Measurements from ENCODE around the gene OLFML3. TPM values are rescaled to one million over a fixed set of nuclear protein-coding genes. Genes with fewer than 3 reads are reported as not detected.
"Not testable (repeated sequence)": the region's sequence is repeated elsewhere in the genome, so short reads cannot be mapped to it uniquely, and the experiment has no call there.

Gene OLFML3
- total RNA-seq, 1 experiment from 2014 or later: 0.52 TPM

GRCh38 chr1:114003431-114003830 is 24.2 kb downstream of the OLFML3 start:
- Histone ChIP-seq H3K9me3 (ENCODE audit: insufficient read depth, low read depth) (no peaks in the 10 kb centered on the region), H3K4me3 (no peak overlapping the region), H3K4me2 (no peak overlapping the region), H3K4me1 (replicated peaks; ENCODE audit: insufficient read depth) (peaks cover 2% of the 10 kb centered on the region; the same call in 1 of the 2 replicates), H3F3A (ENCODE audit: insufficient read depth, low read depth) (no peaks in the 10 kb centered on the region), H4K20me1 (ENCODE audit: insufficient read depth) (no peaks in the 10 kb centered on the region), H3K9me2 (ENCODE audit: insufficient read depth) (no peaks in the 10 kb centered on the region), H3K36me3 (ENCODE audit: low read depth) (no peaks in the 10 kb centered on the region), H3K27ac (no peak overlapping the region), H2AFZ (no peak overlapping the region), H3K27me3 (ENCODE audit: insufficient read depth, low read depth) (no peaks in the 10 kb centered on the region), H3K79me2 (ENCODE audit: low read depth) (no peaks in the 10 kb centered on the region)
- intact Hi-C loops (cut with micrococcal nuclease; ENCODE audit: unreplicated experiment): no loop called here
- DNase-seq: no peak
- ChIA-PET POLR2A (ENCODE audit: unreplicated experiment) (no interaction called here), CTCF (interaction anchor here (0.6 kb wide), 1 partner anchor 1591 kb away, joined by 5 read pairs; no protein-coding TSS in a partner anchor)
- no TSS peak for BruUV-seq (replicated peaks)
- no peak for TF ChIP-seq EZH2 (IDR thresholded peaks at IDR 0.05; ENCODE audit: low read depth)
- TF ChIP-seq, protein P1, sequence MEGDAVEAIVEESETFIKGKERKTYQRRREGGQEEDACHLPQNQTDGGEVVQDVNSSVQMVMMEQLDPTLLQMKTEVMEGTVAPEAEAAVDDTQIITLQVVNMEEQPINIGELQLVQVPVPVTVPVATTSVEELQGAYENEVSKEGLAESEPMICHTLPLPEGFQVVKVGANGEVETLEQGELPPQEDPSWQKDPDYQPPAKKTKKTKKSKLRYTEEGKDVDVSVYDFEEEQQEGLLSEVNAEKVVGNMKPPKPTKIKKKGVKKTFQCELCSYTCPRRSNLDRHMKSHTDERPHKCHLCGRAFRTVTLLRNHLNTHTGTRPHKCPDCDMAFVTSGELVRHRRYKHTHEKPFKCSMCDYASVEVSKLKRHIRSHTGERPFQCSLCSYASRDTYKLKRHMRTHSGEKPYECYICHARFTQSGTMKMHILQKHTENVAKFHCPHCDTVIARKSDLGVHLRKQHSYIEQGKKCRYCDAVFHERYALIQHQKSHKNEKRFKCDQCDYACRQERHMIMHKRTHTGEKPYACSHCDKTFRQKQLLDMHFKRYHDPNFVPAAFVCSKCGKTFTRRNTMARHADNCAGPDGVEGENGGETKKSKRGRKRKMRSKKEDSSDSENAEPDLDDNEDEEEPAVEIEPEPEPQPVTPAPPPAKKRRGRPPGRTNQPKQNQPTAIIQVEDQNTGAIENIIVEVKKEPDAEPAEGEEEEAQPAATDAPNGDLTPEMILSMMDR (conservative IDR thresholded peaks at IDR 0.05): no peak

DNA sequence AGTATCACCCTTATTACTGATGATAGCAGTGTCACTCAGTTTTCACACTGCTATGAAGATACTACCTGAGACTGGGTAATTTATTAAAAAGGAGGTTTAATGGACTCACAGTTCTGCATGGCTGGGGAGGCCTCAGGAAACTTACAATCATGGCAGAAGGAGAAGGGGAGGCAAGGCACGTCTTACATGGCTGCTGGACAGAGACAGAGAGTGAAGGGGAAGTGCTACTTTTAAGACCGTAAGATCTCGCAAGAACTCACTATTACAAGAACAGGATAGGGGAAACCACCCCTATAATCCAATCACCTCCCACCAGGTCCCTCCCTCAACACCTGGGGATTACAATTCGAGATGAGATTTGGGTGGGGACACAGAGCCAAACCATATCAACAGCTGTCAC is 27.6 kb downstream of the OLFML3 start:
- H3K79me2 ChIP-seq (ENCODE audit: low read depth); BruUV-seq (replicated peaks); H2AFZ ChIP-seq; POLR2A ChIA-PET (ENCODE audit: unreplicated experiment); H4K20me1 ChIP-seq (ENCODE audit: insufficient read depth); DNase-seq; H3K4me2 ChIP-seq; H3K36me3 ChIP-seq (ENCODE audit: low read depth); H3K9me2 ChIP-seq (ENCODE audit: insufficient read depth); CTCF ChIA-PET; intact Hi-C loops (cut with micrococcal nuclease; ENCODE audit: unreplicated experiment); H3K27ac ChIP-seq; H3K4me3 ChIP-seq; H3K27me3 ChIP-seq (ENCODE audit: insufficient read depth, low read depth); H3K9me3 ChIP-seq (ENCODE audit: insufficient read depth, low read depth); H3F3A ChIP-seq (ENCODE audit: insufficient read depth, low read depth): not testable (repeated sequence)
- peaks cover 16% of the 10 kb centered on the region; the same call in 1 of the 2 replicates for H3K4me1 ChIP-seq (replicated peaks; ENCODE audit: insufficient read depth)

- Histone ChIP-seq H3K36me3 (ENCODE audit: low read depth) (no peaks in the 10 kb centered on the region), H4K20me1 (ENCODE audit: insufficient read depth) (no peaks in the 10 kb centered on the region), H3K4me3 (no peak overlapping the region), H3K27ac (no peak overlapping the region), H3F3A (ENCODE audit: insufficient read depth, low read depth) (no peaks in the 10 kb centered on the region), H2AFZ (no peak overlapping the region), H3K27me3 (ENCODE audit: insufficient read depth, low read depth) (no peaks in the 10 kb centered on the region), H3K9me2 (ENCODE audit: insufficient read depth) (no peaks in the 10 kb centered on the region), H3K9me3 (ENCODE audit: insufficient read depth, low read depth) (no peaks in the 10 kb centered on the region), H3K4me1 (replicated peaks; ENCODE audit: insufficient read depth) (peaks cover 16% of the 10 kb centered on the region; the same call in 1 of the 2 replicates), H3K4me2 (no peak overlapping the region), H3K79me2 (ENCODE audit: low read depth) (no peaks in the 10 kb centered on the region)
- no peak for TF ChIP-seq EZH2 (IDR thresholded peaks at IDR 0.05; ENCODE audit: low read depth)
- TF ChIP-seq, protein P1 (conservative IDR thresholded peaks at IDR 0.05): no peak
- ChIA-PET CTCF (no interaction called here), POLR2A (ENCODE audit: unreplicated experiment) (no interaction called here)
- DNase-seq: peak in 1 of 2 experiments; percentile 36
- intact Hi-C loops (cut with micrococcal nuclease; ENCODE audit: unreplicated experiment): no loop called here
- BruUV-seq (replicated peaks): no TSS peak
Observed at GRCh38 chr1:114008480-114008941, 29.2 kb downstream of the OLFML3 start.

GRCh38 chr1:114008993-114009392 is 29.7 kb downstream of the OLFML3 start:
- H3K4me1 ChIP-seq (replicated peaks; ENCODE audit: insufficient read depth): peaks cover 17% of the 10 kb centered on the region
- no peak for DNase-seq
- no peak overlapping the region for H2AFZ ChIP-seq
- H3K79me2 ChIP-seq (ENCODE audit: low read depth): no peaks in the 10 kb centered on the region
- CTCF ChIA-PET: no interaction called here
- POLR2A ChIA-PET (ENCODE audit: unreplicated experiment): no interaction called here
- no peak overlapping the region for H3K4me3 ChIP-seq
- H3F3A ChIP-seq (ENCODE audit: insufficient read depth, low read depth): no peaks in the 10 kb centered on the region; the same call in 1 of the 2 replicates
- no peaks in the 10 kb centered on the region for H3K27me3 ChIP-seq (ENCODE audit: insufficient read depth, low read depth)
- no peaks in the 10 kb centered on the region for H3K9me2 ChIP-seq (ENCODE audit: insufficient read depth)
- TF ChIP-seq, protein P1 (conservative IDR thresholded peaks at IDR 0.05): no peak
- no peak for TF ChIP-seq EZH2 (IDR thresholded peaks at IDR 0.05; ENCODE audit: low read depth)
- no peaks in the 10 kb centered on the region for H3K9me3 ChIP-seq (ENCODE audit: insufficient read depth, low read depth)
- H4K20me1 ChIP-seq (ENCODE audit: insufficient read depth): no peaks in the 10 kb centered on the region
- BruUV-seq (replicated peaks): no TSS peak
- H3K36me3 ChIP-seq (ENCODE audit: low read depth): no peaks in the 10 kb centered on the region
- no peak overlapping the region for H3K4me2 ChIP-seq
- H3K27ac ChIP-seq: no peak overlapping the region
- intact Hi-C loops (cut with micrococcal nuclease; ENCODE audit: unreplicated experiment): no loop called here
